Activated T-helper 2 cell treated with anti-CD3 and anti-CD28 coated beads, Interferon-gamma antibody, Interleukin-2, Interleukin-4, amounts not matched to agents 10 μg/mL and 5 μg/mL and 100 μg/mL, durations not matched to agents 14 hours and 24 hours and 36 hours (primary cell): ENCODE data around the gene LRP4. TPM values are rescaled to one million over a fixed set of nuclear protein-coding genes. Genes with fewer than 3 reads are reported as not detected.
A peak's percentile ranks its signal among the peaks of the same experiment; 100 is the strongest.
"Not testable (repeated sequence)": the region's sequence is repeated elsewhere in the genome, so short reads cannot be mapped to it uniquely, and the experiment has no call there.

ENCODE experiments used
- DNase-seq: peaks from one replicate; pipeline ENCODE4 v3.0.0; 2021; ENCODE audit warnings: low spot score
- H3K27ac Mint-ChIP-seq: one replicate; pipeline ENCODE4 v1.8.0; 2021; ENCODE audit warnings: mixed read lengths
- H3K27me3 Mint-ChIP-seq: one replicate; pipeline ENCODE4 v1.8.0; 2021; ENCODE audit warnings: low read depth, mixed read lengths
- H3K36me3 Mint-ChIP-seq: one replicate; pipeline ENCODE4 v1.8.0; 2021; ENCODE audit warnings: low read depth, mixed read lengths
- H3K4me1 Mint-ChIP-seq: one replicate; pipeline ENCODE4 v1.8.0; 2021; ENCODE audit warnings: low read depth, mixed read lengths
- H3K4me3 Mint-ChIP-seq: one replicate; pipeline ENCODE4 v1.8.0; 2021; ENCODE audit warnings: low read depth, mild to moderate bottlenecking, moderate library complexity, mixed read lengths
- H3K9me3 Mint-ChIP-seq: one replicate; pipeline ENCODE4 v1.8.0; 2021; ENCODE audit warnings: mixed read lengths
- intact Hi-C: fragments of 100-400 bp; cut with micrococcal nuclease; formaldehyde crosslinking; loops from one replicate; pipeline ENCODE4 v1.15.1; 2023
- total RNA-seq: library from RNA; stranded (reverse); gene quantifications from 2 replicates; pipeline ENCODE4 v1.2.3, GENCODE V29; 2022

The LRP4 gene, protein sequence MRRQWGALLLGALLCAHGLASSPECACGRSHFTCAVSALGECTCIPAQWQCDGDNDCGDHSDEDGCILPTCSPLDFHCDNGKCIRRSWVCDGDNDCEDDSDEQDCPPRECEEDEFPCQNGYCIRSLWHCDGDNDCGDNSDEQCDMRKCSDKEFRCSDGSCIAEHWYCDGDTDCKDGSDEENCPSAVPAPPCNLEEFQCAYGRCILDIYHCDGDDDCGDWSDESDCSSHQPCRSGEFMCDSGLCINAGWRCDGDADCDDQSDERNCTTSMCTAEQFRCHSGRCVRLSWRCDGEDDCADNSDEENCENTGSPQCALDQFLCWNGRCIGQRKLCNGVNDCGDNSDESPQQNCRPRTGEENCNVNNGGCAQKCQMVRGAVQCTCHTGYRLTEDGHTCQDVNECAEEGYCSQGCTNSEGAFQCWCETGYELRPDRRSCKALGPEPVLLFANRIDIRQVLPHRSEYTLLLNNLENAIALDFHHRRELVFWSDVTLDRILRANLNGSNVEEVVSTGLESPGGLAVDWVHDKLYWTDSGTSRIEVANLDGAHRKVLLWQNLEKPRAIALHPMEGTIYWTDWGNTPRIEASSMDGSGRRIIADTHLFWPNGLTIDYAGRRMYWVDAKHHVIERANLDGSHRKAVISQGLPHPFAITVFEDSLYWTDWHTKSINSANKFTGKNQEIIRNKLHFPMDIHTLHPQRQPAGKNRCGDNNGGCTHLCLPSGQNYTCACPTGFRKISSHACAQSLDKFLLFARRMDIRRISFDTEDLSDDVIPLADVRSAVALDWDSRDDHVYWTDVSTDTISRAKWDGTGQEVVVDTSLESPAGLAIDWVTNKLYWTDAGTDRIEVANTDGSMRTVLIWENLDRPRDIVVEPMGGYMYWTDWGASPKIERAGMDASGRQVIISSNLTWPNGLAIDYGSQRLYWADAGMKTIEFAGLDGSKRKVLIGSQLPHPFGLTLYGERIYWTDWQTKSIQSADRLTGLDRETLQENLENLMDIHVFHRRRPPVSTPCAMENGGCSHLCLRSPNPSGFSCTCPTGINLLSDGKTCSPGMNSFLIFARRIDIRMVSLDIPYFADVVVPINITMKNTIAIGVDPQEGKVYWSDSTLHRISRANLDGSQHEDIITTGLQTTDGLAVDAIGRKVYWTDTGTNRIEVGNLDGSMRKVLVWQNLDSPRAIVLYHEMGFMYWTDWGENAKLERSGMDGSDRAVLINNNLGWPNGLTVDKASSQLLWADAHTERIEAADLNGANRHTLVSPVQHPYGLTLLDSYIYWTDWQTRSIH (N-terminal part only)
- 0.07 and 0.21 TPM in 2 replicates for total RNA-seq

DNA sequence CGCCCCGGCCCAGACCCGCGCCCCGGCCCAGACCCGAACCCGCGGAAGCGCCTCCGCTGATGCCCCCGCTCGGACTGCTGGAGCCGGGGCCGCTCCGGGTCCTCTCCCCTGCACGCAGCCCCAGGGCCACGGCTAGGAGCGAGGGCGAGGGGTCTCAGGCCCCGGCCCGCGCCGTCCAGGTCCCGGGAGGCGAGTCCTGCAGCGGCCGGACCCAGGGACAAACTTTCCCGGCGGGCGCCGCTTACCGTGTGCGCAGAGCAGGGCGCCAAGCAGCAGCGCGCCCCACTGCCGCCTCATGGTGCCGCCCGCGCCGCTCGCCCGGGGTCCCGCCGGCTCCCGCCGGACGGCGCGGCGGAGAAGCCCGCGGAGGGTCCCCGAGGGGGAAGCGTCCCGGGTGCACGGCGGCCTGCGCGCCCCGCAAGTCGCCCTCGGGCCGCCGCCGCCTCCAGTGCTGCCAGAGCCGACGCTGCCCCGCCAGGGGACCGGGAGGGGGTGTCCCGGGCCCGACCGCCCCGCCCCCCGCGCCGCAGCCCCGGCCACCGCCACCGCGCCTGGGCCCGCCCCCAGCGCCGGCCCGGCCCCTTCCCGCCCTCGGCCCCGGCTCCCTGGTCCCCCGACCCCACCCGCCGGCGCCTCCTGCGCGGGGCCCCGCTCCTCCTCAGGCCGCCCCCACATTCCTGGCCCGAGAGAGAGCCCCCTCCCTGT lies at the start of gene LRP4:
TSS of gene LRP4 (minus strand) at position 468 of the 705 bp plus-strand sequence. CDS start at position 297, 171 bp downstream.
- H3K27ac Mint-ChIP-seq, result no peak within 1 kb of the TSS
- no peaks in the 10 kb centered on the region for H3K36me3 Mint-ChIP-seq
- DNase-seq, result no peak
- peak within 1 kb of the TSS; percentile 65 for H3K4me3 Mint-ChIP-seq
- H3K27me3 Mint-ChIP-seq, result peaks cover 56% of the 10 kb centered on the region
- H3K4me1 Mint-ChIP-seq, result peaks cover 22% of the 10 kb centered on the region
- intact Hi-C loops, result loop anchor here (10.0 kb wide), 1 partner anchor 97 kb away; no protein-coding TSS in a partner anchor
- no peaks in the 10 kb centered on the region for H3K9me3 Mint-ChIP-seq

DNA sequence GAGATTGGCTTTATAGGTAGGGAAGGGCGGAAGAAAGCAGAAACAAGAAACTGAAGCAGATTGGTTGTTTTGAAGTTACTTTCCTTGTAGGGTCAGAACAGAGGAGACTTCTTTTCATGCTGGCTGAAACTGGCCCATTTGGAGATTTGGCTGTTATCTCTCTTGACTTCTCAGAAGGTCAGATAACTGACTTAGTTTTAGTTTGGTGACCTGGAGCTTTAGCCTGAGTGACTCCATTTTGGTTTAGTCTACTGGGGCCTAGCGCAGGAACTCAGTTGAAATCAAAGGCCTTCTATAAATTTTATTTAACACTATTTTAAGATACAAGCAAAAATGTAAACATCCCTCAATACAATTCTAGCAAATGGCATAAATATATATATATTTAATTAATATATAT lies 49.6 kb upstream of the LRP4 start:
- no peak for DNase-seq
- Mint-ChIP-seq H3K9me3 (no peaks in the 10 kb centered on the region), H3K27me3 (no peaks in the 10 kb centered on the region), H3K4me3 (no peak overlapping the region), H3K27ac (no peak overlapping the region), H3K36me3 (no peaks in the 10 kb centered on the region), H3K4me1 (no peaks in the 10 kb centered on the region)
- intact Hi-C loops, result no loop called here

DNA sequence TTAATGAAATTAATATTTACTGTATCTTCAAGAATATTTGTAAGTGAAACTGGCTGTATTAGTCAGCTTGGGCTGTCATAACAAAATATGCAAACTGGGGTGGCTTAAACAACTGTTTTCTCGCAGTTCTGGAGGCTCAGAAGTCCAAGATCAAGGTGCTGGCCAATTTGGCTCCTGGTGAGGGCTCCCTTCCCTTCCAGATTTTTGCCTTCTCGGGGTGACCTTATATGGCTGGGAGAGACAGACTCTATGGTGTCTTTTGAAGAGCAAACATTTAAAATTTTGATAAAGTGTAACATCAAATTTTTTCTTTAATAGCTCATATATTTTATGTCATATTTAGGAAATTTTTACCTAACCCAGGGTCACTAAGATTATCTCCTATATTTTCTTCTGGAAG lies 48.4 kb upstream of the LRP4 start:
- H3K9me3 Mint-ChIP-seq, result no peaks in the 10 kb centered on the region
- intact Hi-C loops, result no loop called here
- H3K27me3 Mint-ChIP-seq, result no peaks in the 10 kb centered on the region
- H3K27ac Mint-ChIP-seq, result no peak overlapping the region
- peaks cover under 1% of the 10 kb centered on the region for H3K36me3 Mint-ChIP-seq
- no peak overlapping the region for H3K4me3 Mint-ChIP-seq
- no peak for DNase-seq
- no peaks in the 10 kb centered on the region for H3K4me1 Mint-ChIP-seq

DNA sequence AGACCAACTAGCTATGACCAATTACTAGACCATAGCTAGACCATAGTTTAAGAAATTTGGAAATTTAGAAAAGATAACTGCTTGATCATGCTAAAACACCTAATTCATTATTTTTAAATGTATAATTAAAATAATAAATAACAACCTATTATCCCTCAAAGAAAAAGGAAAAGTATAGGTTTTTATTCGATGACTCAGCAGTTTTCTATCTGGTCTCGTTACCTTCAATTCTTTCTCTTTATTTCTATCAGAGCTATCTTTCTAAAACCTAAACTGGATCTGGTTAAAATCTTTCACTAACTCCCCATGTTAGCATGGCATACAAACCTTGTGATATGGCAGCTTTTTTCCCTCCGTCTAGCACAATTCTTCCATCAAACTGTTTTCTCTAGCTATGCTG lies 45.5 kb upstream of the LRP4 start:
- no peak overlapping the region for H3K4me3 Mint-ChIP-seq
- H3K4me1 Mint-ChIP-seq, result no peaks in the 10 kb centered on the region
- H3K9me3 Mint-ChIP-seq, result peaks cover 14% of the 10 kb centered on the region
- H3K27me3 Mint-ChIP-seq, result no peaks in the 10 kb centered on the region
- intact Hi-C loops, result no loop called here
- no peak for DNase-seq
- H3K27ac Mint-ChIP-seq, result no peak overlapping the region
- H3K36me3 Mint-ChIP-seq, result peaks cover 17% of the 10 kb centered on the region

DNA sequence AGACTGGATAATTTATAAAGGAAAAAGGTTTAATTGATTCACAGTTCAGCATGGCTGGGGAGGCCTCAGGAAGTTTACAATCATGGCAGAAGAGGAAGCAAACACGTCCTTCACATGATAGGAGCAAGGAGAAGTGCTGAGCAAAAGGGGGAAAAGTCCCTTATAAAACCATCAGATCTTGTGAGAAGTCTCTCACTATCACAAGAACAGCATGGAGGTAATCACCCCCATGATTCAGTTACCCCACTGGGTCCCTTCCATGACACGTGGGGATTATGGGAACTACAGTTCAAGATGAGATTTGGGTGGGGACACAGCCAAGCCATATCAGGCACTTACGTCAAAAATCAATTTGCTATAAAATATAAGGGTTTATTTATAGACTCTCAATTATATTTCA lies 43.5 kb upstream of the LRP4 start:
- H3K27me3 Mint-ChIP-seq, intact Hi-C loops: not testable (repeated sequence)

DNA sequence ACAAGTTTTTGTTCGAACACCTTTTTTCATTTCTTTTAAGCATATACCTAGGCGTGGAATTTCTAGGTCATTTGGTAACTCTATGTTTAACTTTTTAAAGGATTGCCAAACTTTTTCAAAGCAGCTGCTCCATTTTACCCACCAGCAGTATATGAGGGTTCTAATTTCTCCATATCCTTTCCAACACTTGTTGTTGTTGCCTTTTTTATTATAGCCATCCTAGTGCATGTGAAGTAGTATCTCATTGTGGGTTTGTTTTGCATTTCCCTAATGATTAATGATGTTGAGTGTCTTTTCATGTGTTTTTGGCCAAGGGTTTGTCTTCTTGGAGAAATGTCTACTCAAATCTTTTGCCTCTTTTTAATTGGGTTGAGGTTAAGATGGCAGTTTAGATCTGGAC lies 42.7 kb upstream of the LRP4 start:
- Mint-ChIP-seq H3K27me3 (no peaks in the 10 kb centered on the region), H3K27ac (no peak overlapping the region), H3K9me3 (peaks cover 17% of the 10 kb centered on the region), H3K4me1 (no peaks in the 10 kb centered on the region), H3K36me3 (peaks cover 21% of the 10 kb centered on the region), H3K4me3 (no peak overlapping the region)
- no peak for DNase-seq
- intact Hi-C loops, result no loop called here

More for the DNA sequence above, 43.5 kb upstream of the LRP4 start:
- H3K27ac Mint-ChIP-seq, H3K4me3 Mint-ChIP-seq, DNase-seq, H3K4me1 Mint-ChIP-seq: not testable (repeated sequence)
- peaks cover 17% of the 10 kb centered on the region for H3K9me3 Mint-ChIP-seq
- peaks cover 21% of the 10 kb centered on the region for H3K36me3 Mint-ChIP-seq

DNA sequence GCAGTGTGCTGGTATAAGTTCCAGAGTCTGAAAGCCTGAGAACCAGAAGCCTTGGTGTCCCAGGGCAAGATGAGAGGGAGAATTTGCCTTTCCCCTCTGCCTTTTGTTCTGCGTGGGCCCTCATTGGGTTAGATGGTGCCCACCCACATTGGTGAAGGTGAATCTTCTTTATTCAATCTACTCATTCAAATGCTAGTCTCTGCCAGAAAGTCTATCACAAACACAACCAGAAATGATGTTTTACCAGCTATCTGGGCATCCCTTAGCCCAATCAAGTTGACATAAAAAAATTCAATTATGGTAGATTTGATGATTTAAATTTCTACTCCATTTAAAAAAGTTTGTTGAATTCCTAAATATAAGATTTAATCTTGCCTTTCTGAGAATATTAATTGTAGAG lies 40.4 kb upstream of the LRP4 start:
- Mint-ChIP-seq H3K36me3 (peaks cover 21% of the 10 kb centered on the region), H3K4me3 (no peak overlapping the region), H3K27me3 (no peaks in the 10 kb centered on the region), H3K27ac (no peak overlapping the region), H3K9me3 (peaks cover 17% of the 10 kb centered on the region), H3K4me1 (no peaks in the 10 kb centered on the region)
- intact Hi-C loops, result no loop called here
- DNase-seq, result no peak

DNA sequence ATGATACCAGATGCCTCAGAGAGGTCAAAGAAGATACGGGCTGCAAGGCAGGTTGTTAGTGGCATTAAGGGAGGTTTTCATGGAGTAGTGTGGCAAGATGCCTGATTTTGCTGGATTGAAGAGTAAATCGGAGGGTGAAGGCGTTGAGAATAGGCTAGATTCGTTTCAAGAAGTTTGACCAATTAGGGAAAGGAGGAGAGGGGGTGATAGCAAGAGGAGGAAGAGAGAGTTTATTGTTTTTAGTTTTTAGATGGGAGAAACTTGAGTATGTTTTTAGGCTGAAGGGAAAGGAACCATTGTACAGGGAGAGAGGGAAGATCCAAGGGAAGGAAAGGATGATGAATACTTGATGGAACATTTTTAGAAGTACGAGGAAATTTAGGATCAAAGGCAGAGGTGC lies 34.7 kb upstream of the LRP4 start:
- H3K9me3 Mint-ChIP-seq, result no peaks in the 10 kb centered on the region
- H3K27ac Mint-ChIP-seq, result no peak overlapping the region
- no peaks in the 10 kb centered on the region for H3K36me3 Mint-ChIP-seq
- peaks cover 10% of the 10 kb centered on the region for H3K4me1 Mint-ChIP-seq
- H3K4me3 Mint-ChIP-seq, result no peak overlapping the region
- DNase-seq, result no peak
- intact Hi-C loops, result no loop called here
- H3K27me3 Mint-ChIP-seq, result no peaks in the 10 kb centered on the region

DNA sequence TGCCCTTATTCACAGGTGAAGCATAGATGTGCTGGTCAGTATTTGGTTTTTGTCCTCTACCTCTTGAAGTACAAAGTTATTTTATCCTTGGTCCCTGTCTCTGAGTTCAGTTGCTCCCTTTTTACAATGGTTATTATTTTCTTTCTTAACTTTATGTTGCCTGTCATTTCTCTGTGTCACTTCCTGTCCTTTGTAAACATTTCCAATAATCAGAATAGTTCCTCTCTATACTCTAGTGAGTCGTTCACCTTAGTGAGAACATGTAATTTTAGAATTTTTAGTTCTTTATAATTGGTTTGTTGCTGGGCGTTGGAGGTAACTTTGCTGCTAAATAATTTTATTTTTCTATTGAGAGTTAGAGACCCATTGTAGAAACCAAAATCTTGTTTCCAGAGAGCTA lies 34.2 kb upstream of the LRP4 start:
- no peaks in the 10 kb centered on the region for H3K36me3 Mint-ChIP-seq
- peaks cover 10% of the 10 kb centered on the region for H3K4me1 Mint-ChIP-seq
- no peak overlapping the region for H3K4me3 Mint-ChIP-seq
- DNase-seq, result no peak
- no peaks in the 10 kb centered on the region for H3K27me3 Mint-ChIP-seq
- no peak overlapping the region for H3K27ac Mint-ChIP-seq
- intact Hi-C loops, result no loop called here
- H3K9me3 Mint-ChIP-seq, result no peaks in the 10 kb centered on the region

DNA sequence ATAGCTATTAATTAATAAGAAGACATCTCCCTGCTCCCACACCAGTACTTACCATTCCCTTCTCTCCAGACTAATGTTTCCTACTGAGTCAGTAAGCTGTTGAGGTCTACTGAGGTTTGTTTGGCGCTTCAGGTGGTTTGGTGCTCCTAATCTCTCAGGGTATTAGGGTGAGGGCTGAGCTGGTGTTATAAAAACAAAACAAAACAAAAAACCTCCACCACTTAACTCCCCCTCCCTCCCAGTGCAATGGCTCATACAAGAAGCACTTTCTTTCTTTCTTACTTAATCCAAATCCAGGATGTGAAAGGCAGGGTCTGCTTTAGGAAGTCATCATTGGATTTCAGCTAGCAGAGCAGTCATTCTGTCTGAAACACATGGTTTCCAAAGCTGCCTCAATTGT lies 33.5 kb upstream of the LRP4 start:
- no peaks in the 10 kb centered on the region for H3K36me3 Mint-ChIP-seq
- H3K4me3 Mint-ChIP-seq, result no peak overlapping the region
- H3K9me3 Mint-ChIP-seq, result no peaks in the 10 kb centered on the region
- H3K27me3 Mint-ChIP-seq, result no peaks in the 10 kb centered on the region
- H3K27ac Mint-ChIP-seq, result no peak overlapping the region
- peaks cover 10% of the 10 kb centered on the region for H3K4me1 Mint-ChIP-seq
- DNase-seq, result no peak
- intact Hi-C loops, result no loop called here

DNA sequence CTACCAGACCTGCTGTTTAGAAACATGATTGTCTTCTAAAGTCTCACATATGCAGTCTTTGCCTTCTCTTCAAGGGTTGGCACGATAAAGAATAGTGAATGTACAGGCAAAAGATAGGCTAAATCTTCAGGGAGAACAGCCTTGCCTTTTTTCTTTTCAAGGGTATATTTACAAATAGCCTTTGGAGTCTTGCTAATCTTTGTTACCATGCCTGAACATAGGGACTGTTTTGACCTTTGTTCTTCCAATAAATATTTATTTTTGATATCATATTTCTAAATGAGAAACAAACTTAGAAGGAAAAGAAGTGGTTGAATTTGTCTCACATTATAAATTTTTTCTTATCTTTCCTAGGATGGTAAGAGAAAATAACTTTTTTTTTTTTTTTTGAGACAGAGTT lies 30.9 kb upstream of the LRP4 start:
- intact Hi-C loops, result no loop called here
- Mint-ChIP-seq H3K27ac (no peak overlapping the region), H3K27me3 (no peaks in the 10 kb centered on the region), H3K36me3 (no peaks in the 10 kb centered on the region), H3K4me1 (peaks cover 10% of the 10 kb centered on the region), H3K4me3 (no peak overlapping the region), H3K9me3 (no peaks in the 10 kb centered on the region)
- DNase-seq, result no peak
